GM21737 (cell line): ENCODE data around the gene TEX19.
"Not testable (repeated sequence)": the region's sequence is repeated elsewhere in the genome, so short reads cannot be mapped to it uniquely, and the experiment has no call there.

Source experiments
- ATAC-seq: cut with Tn5 transposase; IDR thresholded peaks from one replicate; pipeline ENCODE4 v1.9.1; 2021; ENCODE audit warnings: mild to moderate bottlenecking, moderate library complexity; ENCODE audit not compliant: unreplicated experiment

TEX19 gene

GRCh38 chr17:82374626-82375331 is 15.7 kb downstream of the TEX19 start:
- ATAC-seq, result no peak

- ATAC-seq, result no peak
Observed at GRCh38 chr17:82375359-82376041, 16.5 kb downstream of the TEX19 start.

GRCh38 chr17:82376042-82376730 is 17.1 kb downstream of the TEX19 start:
- no peak for ATAC-seq

GRCh38 chr17:82377294-82377693 is 18.2 kb downstream of the TEX19 start:
- ATAC-seq, result not testable (repeated sequence)

- ATAC-seq, result no peak
Observed at GRCh38 chr17:82377924-82378740, 19.1 kb downstream of the TEX19 start.

- ATAC-seq, result no peak
Observed at GRCh38 chr17:82378741-82379021, 19.6 kb downstream of the TEX19 start.

- ATAC-seq, result no peak
Observed at GRCh38 chr17:82380860-82381702, 22.0 kb downstream of the TEX19 start.

- not testable (repeated sequence) for ATAC-seq
Observed at GRCh38 chr17:82381703-82382009, 22.6 kb downstream of the TEX19 start.

GRCh38 chr17:82382220-82382932 is 23.3 kb downstream of the TEX19 start:
- ATAC-seq, result not testable (repeated sequence)

- no peak for ATAC-seq
Observed at GRCh38 chr17:82382933-82383255, 23.8 kb downstream of the TEX19 start.

- ATAC-seq, result no peak
Observed at GRCh38 chr17:82383411-82383810, 24.4 kb downstream of the TEX19 start.

- no peak for ATAC-seq
Observed at GRCh38 chr17:82384051-82384729, 25.1 kb downstream of the TEX19 start.

GRCh38 chr17:82384730-82385481 is 25.9 kb downstream of the TEX19 start:
- no peak for ATAC-seq

- ATAC-seq, result no peak
Observed at GRCh38 chr17:82385559-82386254, 26.7 kb downstream of the TEX19 start.

GRCh38 chr17:82386255-82386831 is 27.3 kb downstream of the TEX19 start:
- ATAC-seq, result no peak

GRCh38 chr17:82386881-82387704 is 28.0 kb downstream of the TEX19 start:
- no peak for ATAC-seq

GRCh38 chr17:82387705-82388106 is 28.7 kb downstream of the TEX19 start:
- no peak for ATAC-seq
